ENCODE results near the gene XIST.
"Not testable (repeated sequence)": the region's sequence is repeated elsewhere in the genome, so short reads cannot be mapped to it uniquely, and the experiment has no call there.

DNA sequence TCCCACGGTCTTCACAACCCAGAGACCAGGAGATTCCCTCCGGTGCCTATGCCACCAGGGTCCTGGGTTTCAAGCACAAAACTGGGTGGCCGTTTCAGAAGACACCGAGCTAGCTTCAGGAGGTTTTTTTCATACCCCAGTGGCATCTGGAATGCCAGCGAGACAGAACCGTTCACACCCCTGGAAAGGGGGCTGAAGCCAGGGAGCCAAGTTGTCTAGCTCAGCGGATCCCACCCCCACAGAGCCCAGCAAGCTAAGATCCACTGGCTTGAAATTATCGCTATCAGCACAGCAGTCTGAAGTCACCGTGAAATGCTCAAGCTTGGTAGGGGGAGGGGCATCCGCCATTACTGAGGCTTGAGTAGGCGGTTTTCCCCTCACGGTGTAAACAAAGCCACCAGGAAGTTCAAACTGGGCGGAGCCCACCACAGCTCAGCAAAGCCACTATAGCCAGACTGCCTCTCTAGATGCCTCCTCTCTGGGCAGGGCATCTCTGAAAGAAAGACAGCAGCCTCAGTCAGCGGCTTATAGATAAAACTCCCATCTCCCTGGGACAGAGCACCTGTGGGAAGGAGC, 40.1 kb upstream of the XIST start:
- not testable (repeated sequence) for TF ChIP-seq GTF2F1 (IDR thresholded peaks at IDR 0.05; ENCODE audit: borderline replicate concordance, low read depth, low read length); BCL11A (IDR thresholded peaks at IDR 0.05; ENCODE audit: low read depth in 2 of 2, low read length in 2 of 2); POLR2AphosphoS5 (IDR thresholded peaks at IDR 0.05; ENCODE audit: low read depth, low read length); CBX5 (IDR thresholded peaks at IDR 0.05; ENCODE audit: low read depth, low read length); BRCA1 (IDR thresholded peaks at IDR 0.05; ENCODE audit: low read depth, low read length)
- TF ChIP-seq, protein P1, sequence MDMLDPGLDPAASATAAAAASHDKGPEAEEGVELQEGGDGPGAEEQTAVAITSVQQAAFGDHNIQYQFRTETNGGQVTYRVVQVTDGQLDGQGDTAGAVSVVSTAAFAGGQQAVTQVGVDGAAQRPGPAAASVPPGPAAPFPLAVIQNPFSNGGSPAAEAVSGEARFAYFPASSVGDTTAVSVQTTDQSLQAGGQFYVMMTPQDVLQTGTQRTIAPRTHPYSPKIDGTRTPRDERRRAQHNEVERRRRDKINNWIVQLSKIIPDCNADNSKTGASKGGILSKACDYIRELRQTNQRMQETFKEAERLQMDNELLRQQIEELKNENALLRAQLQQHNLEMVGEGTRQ (IDR thresholded peaks at IDR 0.05; ENCODE audit: low read length) = not testable (repeated sequence)
